ENCODE data around the gene ADCYAP1R1. TPM values are rescaled to one million over a fixed set of nuclear protein-coding genes. Genes with fewer than 3 reads are reported as not detected.

The ADCYAP1R1 gene
- total RNA-seq, 1 donor from 2014 or later, result not detected

DNA sequence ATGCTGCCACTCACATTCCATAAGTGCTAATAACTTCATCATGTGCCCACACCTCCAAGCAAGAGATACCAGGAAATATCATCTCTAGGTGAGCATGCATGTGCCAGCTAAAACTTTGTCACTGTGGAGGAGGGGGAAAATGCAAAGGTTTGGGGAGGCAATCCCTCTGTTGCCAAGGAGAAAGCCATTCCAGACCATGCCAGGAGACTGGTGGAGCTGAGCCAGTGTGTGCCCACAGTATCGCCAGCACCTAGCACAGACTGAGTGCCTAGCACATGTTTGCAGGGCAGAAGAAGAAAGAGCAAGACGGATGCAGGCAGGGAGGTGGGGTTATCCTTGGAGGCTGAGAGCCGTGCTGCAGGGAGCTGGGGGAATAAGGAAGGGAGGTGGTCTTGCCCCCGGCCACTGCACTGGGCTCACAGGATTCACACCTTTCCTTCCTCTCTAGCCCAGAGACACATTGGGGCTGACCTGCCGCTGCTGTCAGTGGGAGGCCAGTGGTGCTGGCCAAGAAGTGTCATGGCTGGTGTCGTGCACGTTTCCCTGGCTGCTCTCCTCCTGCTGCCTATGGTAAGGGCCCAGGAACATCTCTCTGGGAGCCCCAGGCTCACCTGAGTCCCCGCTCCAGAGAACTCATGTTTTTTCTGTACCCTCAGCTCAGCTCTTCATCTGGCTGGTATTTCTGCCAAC lies 10.8 kb downstream of the ADCYAP1R1 start:
- Histone ChIP-seq H3K27me3 (ENCODE audit: control insufficient read depth, insufficient read depth, low read length) (no peaks in the 10 kb centered on the region), H3K36me3 (ENCODE audit: control insufficient read depth, insufficient read depth, low read length) (no peaks in the 10 kb centered on the region), H3K4me3 (ENCODE audit: low read depth, low read length) (no peak overlapping the region)
- FAIRE-seq, result no peak
- TF ChIP-seq, protein P1, sequence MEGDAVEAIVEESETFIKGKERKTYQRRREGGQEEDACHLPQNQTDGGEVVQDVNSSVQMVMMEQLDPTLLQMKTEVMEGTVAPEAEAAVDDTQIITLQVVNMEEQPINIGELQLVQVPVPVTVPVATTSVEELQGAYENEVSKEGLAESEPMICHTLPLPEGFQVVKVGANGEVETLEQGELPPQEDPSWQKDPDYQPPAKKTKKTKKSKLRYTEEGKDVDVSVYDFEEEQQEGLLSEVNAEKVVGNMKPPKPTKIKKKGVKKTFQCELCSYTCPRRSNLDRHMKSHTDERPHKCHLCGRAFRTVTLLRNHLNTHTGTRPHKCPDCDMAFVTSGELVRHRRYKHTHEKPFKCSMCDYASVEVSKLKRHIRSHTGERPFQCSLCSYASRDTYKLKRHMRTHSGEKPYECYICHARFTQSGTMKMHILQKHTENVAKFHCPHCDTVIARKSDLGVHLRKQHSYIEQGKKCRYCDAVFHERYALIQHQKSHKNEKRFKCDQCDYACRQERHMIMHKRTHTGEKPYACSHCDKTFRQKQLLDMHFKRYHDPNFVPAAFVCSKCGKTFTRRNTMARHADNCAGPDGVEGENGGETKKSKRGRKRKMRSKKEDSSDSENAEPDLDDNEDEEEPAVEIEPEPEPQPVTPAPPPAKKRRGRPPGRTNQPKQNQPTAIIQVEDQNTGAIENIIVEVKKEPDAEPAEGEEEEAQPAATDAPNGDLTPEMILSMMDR (IDR thresholded peaks at IDR 0.05; ENCODE audit: insufficient read depth, low read length, severe bottlenecking), result no peak
- DNase-seq (ENCODE audit: low read depth), result no peak

DNA sequence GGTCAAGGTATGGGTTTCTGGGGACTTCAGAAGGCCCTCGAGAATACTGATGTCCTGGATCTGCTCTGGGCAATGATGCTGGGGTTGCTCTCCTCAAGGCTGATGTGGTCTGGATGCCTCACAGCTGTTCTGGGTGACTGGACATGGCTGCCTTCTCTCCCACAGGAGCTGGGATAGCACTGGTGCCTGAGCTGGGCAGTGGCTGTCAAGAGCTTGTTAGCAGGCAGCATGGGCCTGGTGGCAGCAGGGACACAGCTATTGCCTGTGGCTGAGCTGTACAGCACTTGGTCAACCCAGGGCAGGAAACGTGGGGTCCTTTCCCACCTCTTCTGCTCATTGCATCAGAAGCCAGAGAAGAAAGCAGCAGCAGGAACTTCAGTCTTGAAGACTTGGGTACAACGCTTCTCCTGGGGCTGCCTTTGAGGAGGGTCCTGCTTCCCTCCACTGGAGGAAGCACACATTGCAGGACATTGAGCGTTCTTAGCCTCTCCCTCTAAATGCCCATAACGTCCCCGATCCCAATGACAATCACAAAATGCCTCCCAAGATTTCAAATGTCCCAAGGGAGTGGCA lies 13.0 kb downstream of the ADCYAP1R1 start:
- DNase-seq (ENCODE audit: low read depth), result no peak
- FAIRE-seq, result no peak
- TF ChIP-seq, protein P1 (IDR thresholded peaks at IDR 0.05; ENCODE audit: insufficient read depth, low read length, severe bottlenecking), result no peak
- Histone ChIP-seq H3K27me3 (ENCODE audit: control insufficient read depth, insufficient read depth, low read length) (no peaks in the 10 kb centered on the region), H3K4me3 (ENCODE audit: low read depth, low read length) (no peak overlapping the region), H3K36me3 (ENCODE audit: control insufficient read depth, insufficient read depth, low read length) (no peaks in the 10 kb centered on the region)

DNA sequence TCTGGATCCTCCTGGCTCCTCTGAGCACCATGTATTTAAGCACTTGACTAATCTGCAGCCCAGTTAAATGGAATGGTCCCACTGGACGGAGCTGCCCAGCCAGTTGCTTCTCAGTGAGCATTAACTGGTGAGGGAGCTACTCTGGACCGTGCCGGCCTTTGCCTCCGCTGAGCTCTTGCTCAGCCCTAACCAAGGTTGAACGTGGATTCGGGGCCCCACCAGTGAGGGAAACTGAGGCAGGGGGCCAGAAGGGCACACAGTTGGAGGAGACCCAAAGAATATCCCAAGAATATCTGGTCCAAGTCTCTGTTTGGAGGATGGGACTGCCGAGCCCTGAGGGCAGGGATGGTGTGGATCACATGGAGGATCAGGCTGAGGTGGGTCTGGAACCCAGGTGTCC lies 13.7 kb downstream of the ADCYAP1R1 start:
- Histone ChIP-seq H3K36me3 (ENCODE audit: control insufficient read depth, insufficient read depth, low read length) (no peaks in the 10 kb centered on the region), H3K4me3 (ENCODE audit: low read depth, low read length) (no peak overlapping the region), H3K27me3 (ENCODE audit: control insufficient read depth, insufficient read depth, low read length) (no peaks in the 10 kb centered on the region)
- no peak for FAIRE-seq
- DNase-seq (ENCODE audit: low read depth), result no peak
- TF ChIP-seq, protein P1 (IDR thresholded peaks at IDR 0.05; ENCODE audit: insufficient read depth, low read length, severe bottlenecking), result no peak

GRCh38 chr7:31066516-31067130 lies 14.5 kb downstream of the ADCYAP1R1 start:
- no peak for FAIRE-seq
- no peaks in the 10 kb centered on the region for H3K27me3 ChIP-seq (ENCODE audit: control insufficient read depth, insufficient read depth, low read length)
- TF ChIP-seq, protein P1 (IDR thresholded peaks at IDR 0.05; ENCODE audit: insufficient read depth, low read length, severe bottlenecking), result no peak

GRCh38 chr7:31067491-31067890 lies 15.4 kb downstream of the ADCYAP1R1 start:
- no peaks in the 10 kb centered on the region for H3K27me3 ChIP-seq (ENCODE audit: control insufficient read depth, insufficient read depth, low read length)
- DNase-seq (ENCODE audit: low read depth) (no peak), FAIRE-seq (no peak)
- TF ChIP-seq, protein P1 (IDR thresholded peaks at IDR 0.05; ENCODE audit: insufficient read depth, low read length, severe bottlenecking), result no peak
- no peak overlapping the region for H3K4me3 ChIP-seq (ENCODE audit: low read depth, low read length)
- no peaks in the 10 kb centered on the region for H3K36me3 ChIP-seq (ENCODE audit: control insufficient read depth, insufficient read depth, low read length)

More at GRCh38 chr7:31066516-31067130, 14.5 kb downstream of the ADCYAP1R1 start:
- Histone ChIP-seq H3K4me3 (ENCODE audit: low read depth, low read length) (no peak overlapping the region), H3K36me3 (ENCODE audit: control insufficient read depth, insufficient read depth, low read length) (no peaks in the 10 kb centered on the region)
- DNase-seq (ENCODE audit: low read depth), result no peak

Data from bronchial epithelial cell (primary cell).